Pancreas (tissue), 10 donors: Measurements from ENCODE around the gene ARHGAP8. TPM values are rescaled to one million over a fixed set of nuclear protein-coding genes. Genes with fewer than 3 reads are reported as not detected.

Experiments
- ATAC-seq, 4 donors: fragments of 200-7000 bp; cut with Tn5 transposase; one replicate each; pipeline versions ENCODE4 v1.8.0 to v1.9.1; 2020; ENCODE audit warnings: mild to moderate bottlenecking in 4 of 4, moderate library complexity in 4 of 4
- DNase-seq, 6 donors: peaks; one replicate each; pipeline ENCODE4 v3.0.0-alpha.2; 2020
- FAIRE-seq: peaks from 2 replicates; lab custom pipeline; 2012; peaks lifted over from hg19 to GRCh38; lab: Jason Lieb, UNC
- H3K27ac ChIP-seq, 4 donors: fragments of 200-600 bp; sonication (generic); 1 replicate in 3 of 4; 2 replicates in 1 of 4; pipeline versions ENCODE4 v1.5.0 to v1.8.0; 2020
- H3K27me3 ChIP-seq, 4 donors: fragments of 200-600 bp; one replicate each; pipeline ENCODE4 v1.8.0; 2021
- H3K36me3 ChIP-seq, 3 donors: fragments of 200-600 bp; sonication (generic) in 1 of 3; one replicate each; pipeline versions ENCODE4 v1.5.0 to v1.8.0; 2020 to 2021
- H3K4me1 ChIP-seq, 3 donors: fragments of 200-600 bp; one replicate each; pipeline ENCODE4 v1.8.0; 2021
- H3K4me3 ChIP-seq, 4 donors: fragments of 200-600 bp; sonication (generic) in 2 of 4; one replicate each; pipeline versions ENCODE4 v1.5.0 to v1.8.0; 2020 to 2021
- H3K9me3 ChIP-seq, 4 donors: fragments of 200-600 bp; one replicate each; pipeline ENCODE4 v1.8.0; 2021
- CTCF ChIP-seq, 4 donors: fragments of 200-600 bp; sonication (generic) in 3 of 4; IDR thresholded peaks; one replicate each; pipeline versions ENCODE4 v1.5.0 to v1.8.0; 2021; ENCODE audit warnings: antibody characterized with exemption in 4 of 4
- WGBS, 2 donors: extraction: QIAGEN DNeasy Blood & Tissue Kit; methylation state at CpG; one replicate each; pipeline ENCODE4 v1.1.7; 2013; 5-methylcytosine and 5-hydroxymethylcytosine counted together
- intact Hi-C, 3 donors: fragments of 100-400 bp; cut with DNase I; formaldehyde crosslinking; loops; one replicate each; pipeline versions ENCODE4 v1.11.1 to v1.14.2; 2022
- polyA plus RNA-seq, 2 donors: library from polyadenylated mRNA; stranded (reverse); fragments of 200-250 nt; gene quantifications; one replicate each; pipeline ENCODE4 v1.2.3, GENCODE V29; 2013
- total RNA-seq, 6 donors: library from RNA; stranded (reverse); fragmentation: NEBNext Ultra II Directional in 4 of 6; extraction: Animal tissue kit (Norgen Biotek cat#: 25700) in 4 of 6; gene quantifications; one replicate each; pipeline versions ENCODE4 v1.2.1 to v1.2.4, GENCODE V29; 2021 to 2023
- donor health status: healthy with polysubstance abuse.
- donor health status: DM: no; HTN: no; CAD: no; lungs with moderate emphysema.
- donor health status: DM: no; HTN: no; CAD: no.
- donor health status: control.
- donor health status: control.
- donor health status: Bipolar disorder and iron deficiency.
- donor health status: DM: yes; HTN: yes; CAD: no.
- donor health status: DM: no; HTN: no; CAD: no.
- donor health status: DM: no; HTN: no; CAD: no.
- donor health status: DM: yes; HTN: yes; CAD: no.

Gene ARHGAP8
- total and polyA plus RNA-seq, 8 donors = 8.6 to 59.2 (median 15.1) TPM

GRCh38 chr22:44807232-44807631 is 54.9 kb downstream of the ARHGAP8 start:
- no peak overlapping the region for H3K27ac ChIP-seq
- no peaks in the 10 kb centered on the region for H3K36me3 ChIP-seq
- TF ChIP-seq CTCF (IDR thresholded peaks at IDR 0.05) = no peak
- DNase-seq (no peak), ATAC-seq (no peak), FAIRE-seq (no peak)
- no peaks in the 10 kb centered on the region for H3K9me3 ChIP-seq
- no peak overlapping the region for H3K4me3 ChIP-seq
- H3K27me3 ChIP-seq = no peaks in the 10 kb centered on the region
- 87 to 95% methylated on average over 7 of the region's 7 CpGs for WGBS, 2 donors
- no peaks in the 10 kb centered on the region for H3K4me1 ChIP-seq
- intact Hi-C loops = no loop called here

- FAIRE-seq = no peak
These were observed 55.7 kb downstream of the ARHGAP8 start for GRCh38 chr22:44807915-44808690.

GRCh38 chr22:44809456-44809855 is 57.1 kb downstream of the ARHGAP8 start:
- H3K27ac ChIP-seq = no peak overlapping the region
- ATAC-seq (no peak), DNase-seq (peak in 1 of 6 donors; percentile 29), FAIRE-seq (no peak)
- intact Hi-C loops = no loop called here
- H3K4me3 ChIP-seq = no peak overlapping the region
- TF ChIP-seq CTCF (IDR thresholded peaks at IDR 0.05) = no peak
- H3K4me1 ChIP-seq = no peaks in the 10 kb centered on the region
- no peaks in the 10 kb centered on the region for H3K27me3 ChIP-seq
- no peaks in the 10 kb centered on the region for H3K9me3 ChIP-seq
- no peaks in the 10 kb centered on the region for H3K36me3 ChIP-seq
- WGBS, 2 donors = 92% methylated on average over 11 of the region's 11 CpGs

More at GRCh38 chr22:44807915-44808690, 55.7 kb downstream of the ARHGAP8 start:
- no peak for TF ChIP-seq CTCF (IDR thresholded peaks at IDR 0.05)
- Histone ChIP-seq H3K4me1 (no peaks in the 10 kb centered on the region), H3K4me3 (no peak overlapping the region), H3K27ac (no peak overlapping the region), H3K36me3 (no peaks in the 10 kb centered on the region), H3K27me3 (no peaks in the 10 kb centered on the region), H3K9me3 (no peaks in the 10 kb centered on the region)
- DNase-seq (peak in 1 of 6 donors; percentile 36), ATAC-seq (no peak)
- WGBS, 2 donors = 85% methylated on average over 21 of the region's 21 CpGs
- intact Hi-C loops = no loop called here

- WGBS, 2 donors = 94 to 96% methylated on average over 13 of the region's 13 CpGs
- Histone ChIP-seq H3K4me3 (no peak overlapping the region), H3K9me3 (no peaks in the 10 kb centered on the region), H3K4me1 (no peaks in the 10 kb centered on the region), H3K27me3 (no peaks in the 10 kb centered on the region), H3K36me3 (no peaks in the 10 kb centered on the region), H3K27ac (no peak overlapping the region)
- DNase-seq (peak in 2 of 6 donors; percentile 24 to 28), ATAC-seq (no peak), FAIRE-seq (no peak)
- intact Hi-C loops = no loop called here
- no peak for TF ChIP-seq CTCF (IDR thresholded peaks at IDR 0.05)
These were observed 58.8 kb downstream of the ARHGAP8 start for GRCh38 chr22:44811141-44811540.

GRCh38 chr22:44813416-44813815 is 61.0 kb downstream of the ARHGAP8 start:
- H3K36me3 ChIP-seq = no peaks in the 10 kb centered on the region
- intact Hi-C loops = no loop called here
- no peak for ATAC-seq
- no peaks in the 10 kb centered on the region for H3K27me3 ChIP-seq
- H3K4me1 ChIP-seq = no peaks in the 10 kb centered on the region
- H3K4me3 ChIP-seq = no peak overlapping the region
- no peak for TF ChIP-seq CTCF (IDR thresholded peaks at IDR 0.05)
- no peak for DNase-seq
- no peaks in the 10 kb centered on the region for H3K9me3 ChIP-seq
- no peak for FAIRE-seq
- no peak overlapping the region for H3K27ac ChIP-seq
- 45 to 95% methylated on average over 2 of the region's 2 CpGs for WGBS, 2 donors
